HUES6 (cell line): ENCODE measurements around the gene C14orf93.

Experiments
- H3K27ac ChIP-seq: 2 replicates; pipeline ENCODE4 v1.7.0; 2013; ENCODE audit warnings: low read depth, mild to moderate bottlenecking, low read length, inconsistent platforms
- H3K27me3 ChIP-seq: 2 replicates; pipeline ENCODE4 v1.6.1; 2013; ENCODE audit warnings: low read length; ENCODE audit not compliant: control insufficient read depth, insufficient read depth
- H3K36me3 ChIP-seq: 2 replicates; pipeline ENCODE4 v1.6.1; 2013; ENCODE audit warnings: low read length; ENCODE audit not compliant: control insufficient read depth, insufficient read depth
- H3K4me1 ChIP-seq: 2 replicates; pipeline ENCODE4 v1.6.1; 2013; ENCODE audit warnings: low read length; ENCODE audit not compliant: control insufficient read depth, insufficient read depth
- H3K4me3 ChIP-seq: 2 replicates; pipeline ENCODE4 v1.5.1; 2013; ENCODE audit warnings: low read depth, low read length
- H3K9ac ChIP-seq: one replicate; pipeline ENCODE4 v1.6.1; 2013; ENCODE audit warnings: mild to moderate bottlenecking, low read length
- H3K9me3 ChIP-seq: 2 replicates; pipeline ENCODE4 v1.6.1; 2013; ENCODE audit warnings: low read depth, low read length; ENCODE audit not compliant: control insufficient read depth, insufficient read depth

Gene C14orf93

DNA sequence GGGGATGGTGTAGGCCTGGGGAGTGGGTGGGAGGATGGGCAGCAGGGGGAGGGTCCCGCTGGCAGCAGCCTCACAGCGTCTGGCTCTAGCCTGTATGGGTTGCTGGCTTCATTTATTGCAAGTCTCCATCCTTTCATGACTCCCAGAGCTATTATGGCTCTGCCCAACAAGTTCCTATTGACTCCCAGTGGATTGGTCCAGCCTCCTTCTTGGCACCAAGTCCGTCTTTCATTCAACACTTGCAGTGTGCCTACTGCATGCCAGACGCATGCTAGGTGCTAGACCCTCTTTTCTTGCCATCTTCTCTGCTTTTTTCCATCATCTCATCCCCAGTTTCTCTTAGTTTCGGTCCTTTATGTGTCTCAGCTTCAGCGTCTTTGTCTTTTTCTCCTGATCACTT, 33.2 kb upstream of the C14orf93 start:
- Histone ChIP-seq H3K9ac (no peak overlapping the region), H3K4me1 (peaks cover 15% of the 10 kb centered on the region; the same call in 1 of the 2 replicates), H3K9me3 (no peaks in the 10 kb centered on the region), H3K27me3 (no peaks in the 10 kb centered on the region), H3K4me3 (no peak overlapping the region), H3K36me3 (no peaks in the 10 kb centered on the region), H3K27ac (no peak overlapping the region)

DNA sequence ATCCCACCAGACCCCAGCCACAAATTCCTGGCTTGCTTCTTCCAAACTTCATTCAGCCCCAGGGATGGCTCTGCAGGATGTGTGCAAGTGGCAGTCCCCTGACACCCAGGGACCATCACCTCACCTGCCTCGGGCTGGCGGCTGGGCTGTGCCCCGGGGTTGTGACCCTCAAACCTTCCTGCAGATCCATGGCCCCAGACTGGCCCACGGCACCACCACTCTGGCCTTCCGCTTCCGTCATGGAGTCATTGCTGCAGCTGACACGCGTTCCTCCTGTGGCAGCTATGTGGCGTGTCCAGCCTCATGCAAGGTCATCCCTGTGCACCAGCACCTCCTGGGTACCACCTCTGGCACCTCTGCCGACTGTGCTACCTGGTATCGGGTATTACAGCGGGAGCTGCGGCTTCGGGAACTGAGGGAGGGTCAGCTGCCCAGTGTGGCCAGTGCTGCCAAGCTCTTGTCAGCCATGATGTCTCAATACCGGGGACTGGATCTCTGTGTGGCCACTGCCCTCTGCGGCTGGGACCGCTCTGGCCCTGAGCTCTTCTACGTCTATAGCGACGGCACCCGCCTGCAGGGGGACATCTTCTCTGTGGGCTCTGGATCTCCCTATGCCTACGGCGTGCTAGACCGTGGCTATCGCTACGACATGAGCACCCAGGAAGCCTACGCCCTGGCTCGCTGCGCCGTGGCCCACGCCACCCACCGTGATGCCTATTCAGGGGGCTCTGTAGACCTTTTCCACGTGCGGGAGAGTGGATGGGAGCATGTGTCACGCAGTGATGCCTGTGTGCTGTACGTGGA, 32.4 kb upstream of the C14orf93 start, which contains the start of gene PSMB11:
Gene PSMB11, plus strand, starts transcription at position 51 of the 804 bp plus-strand sequence. Its CDS starts 14 bp downstream, at position 65.
- no peak within 1 kb of the TSS for H3K4me3 ChIP-seq
- peaks cover 15% of the 10 kb centered on the region; the same call in 1 of the 2 replicates for H3K4me1 ChIP-seq
- no peaks in the 10 kb centered on the region for H3K27me3 ChIP-seq
- H3K9ac ChIP-seq: no peak within 1 kb of the TSS
- H3K9me3 ChIP-seq: no peaks in the 10 kb centered on the region
- no peaks in the 10 kb centered on the region for H3K36me3 ChIP-seq
- no peak within 1 kb of the TSS for H3K27ac ChIP-seq

DNA sequence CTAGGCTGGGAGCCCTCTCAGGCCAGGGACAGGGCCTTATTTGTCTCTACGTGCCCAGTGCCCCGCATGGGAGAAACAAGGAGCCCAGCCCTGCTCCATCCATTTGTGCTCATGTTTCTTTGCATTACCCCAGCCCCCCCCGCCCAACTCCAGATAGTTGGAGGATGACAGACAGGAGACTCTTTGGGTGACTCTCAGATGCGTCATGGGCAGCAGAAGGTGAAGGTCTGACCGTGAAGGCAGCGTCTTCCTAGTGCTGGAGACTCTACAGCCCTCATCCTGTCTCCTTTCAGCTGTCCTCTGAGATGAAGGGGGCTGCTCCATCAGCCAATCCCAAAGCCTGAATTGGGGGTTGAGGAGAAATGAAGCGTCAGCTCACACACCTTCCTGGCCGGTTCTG, 31.8 kb upstream of the C14orf93 start:
- no peak overlapping the region for H3K27ac ChIP-seq
- H3K36me3 ChIP-seq: no peaks in the 10 kb centered on the region
- H3K9ac ChIP-seq: no peak overlapping the region
- H3K9me3 ChIP-seq: no peaks in the 10 kb centered on the region
- peaks cover 12% of the 10 kb centered on the region; the same call in 1 of the 2 replicates for H3K4me1 ChIP-seq
- H3K4me3 ChIP-seq: no peak overlapping the region
- no peaks in the 10 kb centered on the region for H3K27me3 ChIP-seq

DNA sequence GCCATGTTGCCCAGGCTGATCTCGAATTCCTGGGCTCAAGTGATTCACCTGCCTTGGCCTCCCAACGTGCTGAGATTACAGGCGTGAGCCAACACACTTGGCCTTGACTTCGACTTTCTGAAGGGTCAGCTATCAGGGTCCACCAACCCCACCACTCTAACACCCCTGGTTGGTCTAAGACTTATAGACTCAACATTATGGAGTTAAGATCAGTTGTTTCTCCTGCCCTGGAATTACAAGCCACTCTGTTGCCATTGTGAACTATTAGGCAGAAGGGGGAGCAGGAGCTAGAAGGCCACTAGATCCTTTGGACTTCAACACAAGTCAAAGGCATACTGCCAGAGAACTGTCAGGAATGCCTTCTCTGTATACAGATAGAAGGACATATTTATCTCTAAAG, 30.2 kb upstream of the C14orf93 start:
- H3K4me3 ChIP-seq: no peak overlapping the region
- H3K9ac ChIP-seq: no peak overlapping the region
- H3K4me1 ChIP-seq: peaks cover 13% of the 10 kb centered on the region; the same call in 1 of the 2 replicates
- no peaks in the 10 kb centered on the region for H3K36me3 ChIP-seq
- H3K27me3 ChIP-seq: no peaks in the 10 kb centered on the region
- H3K27ac ChIP-seq: no peak overlapping the region
- H3K9me3 ChIP-seq: no peaks in the 10 kb centered on the region

DNA sequence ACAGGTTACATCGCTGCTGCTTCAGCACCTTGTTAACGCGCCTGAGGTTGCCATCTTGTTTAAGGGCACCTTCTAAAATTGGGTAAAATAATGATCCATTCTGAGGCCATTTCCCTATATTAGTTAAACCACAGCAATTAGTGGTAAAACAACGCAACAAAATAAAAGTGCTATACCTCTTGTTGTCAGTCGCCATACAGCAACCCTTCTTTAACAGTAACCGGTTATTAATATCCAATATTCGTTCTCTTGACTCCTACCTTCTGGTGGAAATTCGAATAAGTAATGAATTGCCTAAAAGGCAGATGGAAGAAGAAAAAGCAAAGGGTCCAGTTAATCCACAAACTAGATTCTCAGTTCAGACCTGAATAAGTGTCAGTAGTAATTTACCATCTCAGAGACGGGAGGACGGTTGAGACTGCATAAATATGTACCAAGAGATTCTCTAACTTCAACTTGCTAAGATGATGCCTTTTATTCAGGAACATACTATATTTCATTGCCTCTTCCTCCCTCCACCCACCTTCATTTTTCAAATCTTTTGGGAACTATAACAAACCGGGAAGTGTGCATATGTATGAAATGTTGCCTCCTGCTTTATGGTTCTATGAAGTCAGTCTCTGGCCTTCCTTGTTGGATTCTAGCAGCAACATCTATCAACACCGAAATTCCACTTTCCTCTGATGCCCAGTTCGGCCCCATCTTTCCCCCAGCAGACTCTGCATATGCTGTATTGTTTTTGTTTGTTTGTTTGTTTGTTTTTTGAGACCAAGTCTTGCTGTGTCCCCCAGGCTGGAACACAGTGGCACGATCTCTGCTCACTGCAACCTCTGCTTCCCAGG, 25.6 kb upstream of the C14orf93 start:
- H3K36me3 ChIP-seq: peaks cover 24% of the 10 kb centered on the region
- peak overlapping the region; percentile 95 for H3K27ac ChIP-seq
- peaks cover 10% of the 10 kb centered on the region; the same call in 1 of the 2 replicates for H3K4me1 ChIP-seq
- no peaks in the 10 kb centered on the region for H3K9me3 ChIP-seq
- H3K27me3 ChIP-seq: no peaks in the 10 kb centered on the region
- H3K9ac ChIP-seq: peak overlapping the region; percentile 86
- peak overlapping the region; percentile 86 for H3K4me3 ChIP-seq

DNA sequence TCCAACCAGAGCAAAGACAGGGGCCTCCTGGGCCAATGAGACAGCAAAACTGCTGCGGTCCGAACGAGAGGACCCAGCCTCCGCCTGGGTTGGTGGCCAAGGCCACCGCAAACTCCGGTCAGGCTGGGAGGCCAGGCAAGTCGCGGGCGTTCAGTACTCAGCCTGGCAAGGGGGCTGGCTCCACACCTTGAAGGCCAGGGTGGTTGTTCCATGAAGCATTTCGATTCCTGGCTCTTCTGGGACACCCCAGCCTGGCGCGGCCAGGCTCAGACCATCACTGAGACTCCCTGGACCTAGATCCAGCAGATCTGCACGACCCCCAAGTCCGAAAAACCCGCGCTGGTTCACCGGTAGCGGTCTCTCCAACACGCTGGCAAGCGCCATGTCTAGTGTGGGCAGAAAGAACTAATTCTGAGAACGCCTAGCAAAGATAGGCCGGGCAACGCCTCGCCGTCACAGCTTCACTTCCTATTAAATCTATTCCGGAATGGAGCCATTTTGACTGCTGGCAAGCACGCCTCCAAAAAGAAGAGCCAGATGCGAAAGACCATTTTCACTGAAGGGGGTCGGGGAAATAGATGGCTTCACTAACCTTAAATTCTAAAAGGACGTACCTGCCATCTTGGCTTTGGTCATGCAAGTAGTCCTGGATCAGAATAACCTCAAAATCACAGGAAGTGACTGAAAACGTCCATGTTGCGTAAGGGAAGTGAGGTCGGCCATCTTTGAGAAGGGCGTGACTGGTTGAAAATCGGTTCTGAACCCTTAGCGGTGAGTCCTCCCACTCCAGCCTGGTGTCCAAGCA, 24.8 kb upstream of the C14orf93 start, which contains the start of gene PSMB5:
Gene PSMB5, minus strand, starts transcription at position 403 of the 805 bp plus-strand sequence. Its CDS starts 19 bp downstream, at position 384.
- H3K27me3 ChIP-seq: no peaks in the 10 kb centered on the region
- peak within 1 kb of the TSS; percentile 86 for H3K9ac ChIP-seq
- peaks cover 10% of the 10 kb centered on the region; the same call in 1 of the 2 replicates for H3K4me1 ChIP-seq
- H3K27ac ChIP-seq: peak within 1 kb of the TSS; percentile 95
- H3K36me3 ChIP-seq: peaks cover 27% of the 10 kb centered on the region
- H3K9me3 ChIP-seq: no peaks in the 10 kb centered on the region
- peak within 1 kb of the TSS; percentile 86 for H3K4me3 ChIP-seq

DNA sequence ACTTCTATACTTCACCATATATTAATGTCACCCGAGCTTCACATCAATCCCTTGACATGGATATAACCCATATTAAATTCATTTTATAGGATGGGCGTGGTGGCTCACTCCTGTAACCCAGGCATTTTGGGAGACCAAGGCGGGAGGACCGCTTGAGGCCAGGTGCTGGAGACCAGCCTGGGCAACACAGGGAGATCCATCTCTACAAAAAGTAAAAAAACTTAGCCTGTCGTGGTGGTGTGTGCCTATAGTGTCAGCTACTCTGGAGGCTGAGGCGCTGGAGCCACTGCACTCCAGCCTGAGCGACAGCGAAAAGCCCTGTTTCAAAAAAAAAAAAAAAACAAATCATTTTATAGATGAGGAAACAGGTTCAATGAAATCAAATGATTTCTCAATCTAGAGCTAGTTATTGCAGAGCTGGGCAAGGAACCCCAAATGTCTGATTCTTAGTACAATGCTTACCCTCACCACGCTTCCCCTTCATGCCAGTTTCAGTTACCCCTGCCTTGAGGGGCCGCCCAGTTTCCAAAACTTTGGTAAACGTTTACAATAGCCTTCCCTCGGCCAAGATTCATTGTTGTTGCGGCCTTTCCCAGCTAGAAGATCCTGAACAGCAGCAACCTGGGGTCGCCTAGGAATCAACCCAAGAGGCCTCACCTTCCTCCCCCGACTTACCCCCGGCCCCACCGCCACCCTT, 24.0 kb upstream of the C14orf93 start:
- H3K9me3 ChIP-seq: no peaks in the 10 kb centered on the region
- H3K36me3 ChIP-seq: peaks cover 33% of the 10 kb centered on the region
- H3K27ac ChIP-seq: peak overlapping the region; percentile 95
- H3K4me3 ChIP-seq: peak overlapping the region; percentile 86
- H3K4me1 ChIP-seq: peaks cover 10% of the 10 kb centered on the region; the same call in 1 of the 2 replicates
- H3K9ac ChIP-seq: peak overlapping the region; percentile 86
- H3K27me3 ChIP-seq: no peaks in the 10 kb centered on the region

DNA sequence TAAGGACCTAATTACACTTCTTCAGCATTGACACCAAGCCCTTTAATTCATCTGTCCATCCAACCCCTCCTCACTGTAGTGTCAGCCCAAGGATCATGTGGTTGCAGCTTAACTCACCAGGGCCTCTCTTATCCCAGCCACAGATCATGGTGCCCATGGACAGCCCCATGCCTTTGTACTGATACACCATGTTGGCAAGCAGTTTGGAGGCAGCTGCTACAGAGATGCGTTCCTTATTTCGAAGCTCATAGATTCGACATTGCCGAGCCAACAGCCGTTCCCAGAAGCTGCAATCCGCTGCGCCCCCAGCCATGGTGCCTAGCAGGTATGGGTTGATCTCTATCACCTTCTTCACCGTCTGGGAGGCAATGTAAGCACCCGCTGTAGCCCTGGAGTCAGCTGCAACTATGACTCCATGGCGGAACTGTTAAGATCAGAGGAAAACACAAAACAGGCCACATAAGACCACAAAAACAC, 23.3 kb upstream of the C14orf93 start:
- Histone ChIP-seq H3K4me1 (peaks cover 10% of the 10 kb centered on the region; the same call in 1 of the 2 replicates), H3K27ac (no peak overlapping the region), H3K9ac (no peak overlapping the region), H3K27me3 (no peaks in the 10 kb centered on the region), H3K9me3 (no peaks in the 10 kb centered on the region), H3K4me3 (peak overlapping the region; percentile 86), H3K36me3 (peaks cover 39% of the 10 kb centered on the region)

DNA sequence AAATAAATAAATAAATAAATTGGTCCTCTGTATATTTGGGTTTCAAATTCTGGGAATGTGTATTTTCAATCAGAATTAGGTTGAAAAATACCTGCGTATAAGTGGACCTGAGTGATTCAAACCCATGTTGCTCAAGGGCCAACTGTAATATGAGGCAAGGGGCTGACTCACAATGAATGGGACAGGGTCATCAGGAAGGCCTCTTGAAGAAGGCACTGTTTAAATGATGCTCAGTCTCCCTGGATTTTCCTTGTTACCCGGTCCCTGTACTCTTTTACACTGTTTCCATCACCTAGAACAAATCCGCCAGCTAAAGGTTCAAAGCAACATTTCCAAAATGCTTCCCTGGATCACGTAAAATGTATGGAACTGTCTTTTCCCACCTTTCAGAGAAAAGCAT, 21.0 kb upstream of the C14orf93 start:
- Histone ChIP-seq H3K36me3 (peaks cover 52% of the 10 kb centered on the region), H3K27ac (no peak overlapping the region), H3K27me3 (no peaks in the 10 kb centered on the region), H3K4me1 (peaks cover 13% of the 10 kb centered on the region; the same call in 1 of the 2 replicates), H3K9me3 (no peaks in the 10 kb centered on the region), H3K4me3 (no peak overlapping the region), H3K9ac (no peak overlapping the region)

DNA sequence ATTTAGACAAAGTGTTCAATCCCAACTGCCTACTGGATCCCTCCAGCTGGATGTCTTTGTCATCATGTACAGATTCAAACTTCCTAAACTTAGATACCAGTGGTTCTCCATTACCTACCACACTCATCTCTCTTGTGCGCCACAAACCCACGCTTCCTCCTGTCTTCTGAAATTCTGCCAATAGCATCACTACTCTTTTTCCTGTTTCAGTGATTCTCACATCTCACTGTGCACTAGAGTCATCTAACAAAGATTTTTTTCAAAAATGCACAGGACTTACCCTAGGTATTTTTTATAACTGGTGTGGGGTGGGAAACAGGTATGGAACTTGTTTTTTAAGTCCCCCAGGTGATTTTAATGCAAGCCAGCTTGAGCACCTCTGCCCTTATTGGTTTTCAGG, 18.9 kb upstream of the C14orf93 start:
- H3K9ac ChIP-seq: no peak overlapping the region
- H3K9me3 ChIP-seq: no peaks in the 10 kb centered on the region
- no peaks in the 10 kb centered on the region for H3K27me3 ChIP-seq
- H3K36me3 ChIP-seq: peaks cover 69% of the 10 kb centered on the region
- H3K27ac ChIP-seq: no peak overlapping the region
- peaks cover 22% of the 10 kb centered on the region; the same call in 1 of the 2 replicates for H3K4me1 ChIP-seq
- H3K4me3 ChIP-seq: no peak overlapping the region
